Measurements from ENCODE around the gene NLRC5.
A peak's percentile ranks its signal among the peaks of the same experiment; 100 is the strongest.

NLRC5 gene

GRCh38 chr16:56988948-56989945 is at the start of gene NLRC5:
NLRC5 (plus strand) TSS chr16:56989557; CDS start chr16:57020713, 31,156 bp downstream.
- DNase-seq, result peak; percentile 9 to 85 (median 69)

GRCh38 chr16:56939801-56940200 is 49.6 kb upstream of the NLRC5 start:
- no peak for DNase-seq

GRCh38 chr16:56941092-56941491 is 48.3 kb upstream of the NLRC5 start:
- DNase-seq, result no peak

GRCh38 chr16:56941856-56942331 is 47.5 kb upstream of the NLRC5 start:
- DNase-seq, result no peak

DNA sequence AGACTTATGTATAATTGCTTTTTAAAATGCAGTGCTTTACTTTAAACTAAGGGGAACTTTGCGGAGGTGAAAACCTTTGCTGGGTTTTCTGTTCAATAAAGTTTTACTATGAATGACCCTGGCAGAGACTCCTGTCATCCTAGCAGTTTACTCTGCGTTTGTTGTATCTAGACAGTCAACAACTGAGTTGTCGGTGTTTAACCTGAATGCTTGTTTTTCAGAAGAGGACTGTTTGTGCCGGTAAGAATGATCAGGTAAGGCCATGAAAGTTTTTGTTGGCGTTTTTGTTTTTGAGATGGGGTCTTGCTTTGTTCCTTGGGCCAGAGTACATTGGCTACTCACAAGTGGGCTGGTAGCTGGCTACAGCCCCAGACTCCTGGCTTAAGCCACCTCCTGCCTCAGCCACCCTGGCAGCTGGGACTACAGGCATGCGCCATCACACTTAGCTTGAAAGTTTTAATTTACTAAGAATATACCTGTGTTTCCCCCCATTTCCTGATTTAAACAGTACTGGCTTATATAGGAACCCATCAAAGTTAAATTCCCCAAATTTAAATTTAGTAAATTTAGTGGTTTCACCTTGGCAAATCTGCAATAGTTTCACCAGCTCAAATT is 45.5 kb upstream of the NLRC5 start:
- DNase-seq, result no peak

DNA sequence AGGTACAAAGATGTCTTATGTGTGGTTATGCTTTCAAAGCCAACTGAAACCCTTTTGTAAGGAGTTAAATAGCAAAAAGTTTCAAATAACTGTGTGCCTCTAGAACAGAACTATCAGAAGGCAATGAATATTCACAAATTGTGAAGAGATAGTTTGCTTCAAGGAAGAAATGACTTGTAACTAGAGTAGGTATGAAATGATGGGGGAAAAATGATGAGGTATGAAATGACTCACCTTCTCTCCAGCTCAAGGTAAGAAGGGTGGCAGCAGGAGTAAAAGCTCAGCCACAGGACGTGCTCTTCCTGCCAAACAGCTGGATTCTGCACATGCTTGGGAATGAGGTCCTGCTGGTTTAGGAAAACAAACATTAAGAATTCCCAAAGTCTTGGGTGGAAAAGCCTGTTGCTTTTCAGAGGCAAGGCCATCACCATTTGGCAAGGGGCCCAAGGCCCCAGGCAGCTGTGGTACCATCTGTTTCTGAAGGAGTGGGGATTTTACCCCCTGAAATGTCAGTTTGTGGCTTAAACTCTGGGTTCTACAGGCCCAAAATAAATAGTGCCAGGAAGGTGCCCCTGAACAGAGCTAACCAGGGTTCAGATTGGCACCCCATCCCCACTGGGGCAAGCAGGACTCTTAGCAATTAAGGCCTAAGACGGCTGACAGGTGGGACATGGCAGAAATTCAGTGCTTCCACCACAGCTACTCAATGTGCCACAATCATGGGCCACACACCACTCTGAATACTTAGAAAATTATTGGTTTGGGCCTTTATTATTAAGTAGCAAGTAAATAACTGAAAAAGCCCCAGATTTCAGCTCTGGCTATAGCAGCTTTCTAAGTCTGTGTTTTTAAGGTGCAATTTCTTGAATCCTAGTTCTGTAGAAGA is 44.2 kb upstream of the NLRC5 start:
- DNase-seq, result no peak

DNA sequence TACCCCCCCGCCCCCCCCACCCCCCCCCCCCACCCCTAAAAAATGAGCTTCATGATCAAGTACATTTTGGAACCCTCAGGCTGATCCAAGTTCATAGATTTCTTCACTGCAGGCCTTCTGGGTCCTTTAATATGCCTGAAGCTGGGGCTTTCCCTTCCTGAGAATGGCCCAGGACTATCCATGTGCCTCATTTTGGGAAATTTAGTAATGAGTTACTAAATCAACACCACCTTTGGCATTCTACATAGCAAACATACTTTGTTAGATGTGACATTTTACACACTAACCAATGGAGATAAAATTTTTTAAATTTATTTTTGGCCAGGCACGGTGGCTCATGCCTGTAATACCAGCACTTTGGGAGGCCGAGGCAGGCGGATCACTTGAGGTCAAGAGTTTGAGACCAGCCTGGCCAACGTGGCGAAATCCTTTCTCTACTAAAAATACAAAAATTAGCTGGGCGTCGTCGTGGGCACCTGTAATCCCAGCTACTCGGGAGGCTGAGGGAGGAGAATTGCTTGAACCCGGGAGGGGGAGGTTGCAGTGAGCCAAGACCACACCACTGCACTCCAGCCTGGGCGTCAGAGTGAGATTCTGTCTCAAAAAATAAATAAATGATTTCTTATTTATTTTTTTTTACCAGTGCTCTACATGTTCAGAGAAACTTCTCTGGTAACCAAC is 43.4 kb upstream of the NLRC5 start:
- DNase-seq, result no peak

- DNase-seq, result no peak
These were observed 42.4 kb upstream of the NLRC5 start for GRCh38 chr16:56946767-56947603.

- DNase-seq, result no peak
These were observed 41.8 kb upstream of the NLRC5 start for GRCh38 chr16:56947604-56947995.

GRCh38 chr16:56948234-56948633 is 41.1 kb upstream of the NLRC5 start:
- DNase-seq, result no peak

- no peak for DNase-seq
These were observed 39.3 kb upstream of the NLRC5 start for GRCh38 chr16:56950051-56950450.

GRCh38 chr16:56950455-56950854 is 38.9 kb upstream of the NLRC5 start:
- no peak for DNase-seq

GRCh38 chr16:56950881-56951771 is 38.2 kb upstream of the NLRC5 start:
- peak in 9 of 14 donors; percentile 19 to 56 (median 27) for DNase-seq

DNA sequence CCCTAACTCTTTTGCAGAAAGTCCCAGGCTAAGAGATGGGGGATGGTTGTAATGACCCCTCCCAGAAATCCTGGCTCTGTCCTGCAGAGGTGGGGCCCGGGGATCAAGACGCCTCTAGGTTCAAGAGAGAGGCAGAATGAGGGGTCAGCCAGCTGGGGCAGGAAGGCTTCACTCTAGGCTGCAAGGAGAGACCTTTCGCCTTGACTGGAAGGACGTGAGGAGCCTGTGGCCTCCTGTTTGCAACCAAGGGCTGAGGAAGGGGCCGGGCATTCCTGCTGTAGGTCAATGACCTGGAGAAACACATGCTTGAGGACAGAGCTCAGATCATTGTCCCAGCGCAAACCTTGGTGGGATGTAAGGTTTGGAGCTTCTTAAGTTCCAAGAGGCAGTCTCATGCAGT is 36.4 kb upstream of the NLRC5 start:
- no peak for DNase-seq

DNA sequence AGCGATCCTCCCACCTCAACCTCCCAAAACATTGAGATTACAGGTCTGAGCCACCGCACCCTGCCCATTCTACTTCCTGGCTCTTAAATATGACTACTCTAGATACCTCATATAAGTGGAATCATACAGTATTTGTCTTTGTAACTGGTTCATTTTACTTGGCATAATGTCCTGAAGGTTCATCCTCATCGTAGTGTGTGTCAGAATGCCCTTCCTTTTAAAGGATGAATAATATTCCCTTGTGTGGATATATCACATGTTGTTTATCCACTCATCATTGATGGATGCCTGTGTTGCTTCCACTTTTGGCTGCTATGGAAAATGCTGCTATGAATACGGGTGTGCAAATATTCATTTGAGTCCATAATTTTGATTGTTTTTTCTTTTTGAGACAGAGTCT is 33.3 kb upstream of the NLRC5 start:
- no peak for DNase-seq

GRCh38 chr16:56956756-56957155 is 32.6 kb upstream of the NLRC5 start:
- no peak for DNase-seq

- no peak for DNase-seq
These were observed 28.6 kb upstream of the NLRC5 start for GRCh38 chr16:56960681-56961281.

- DNase-seq, result no peak
These were observed 28.0 kb upstream of the NLRC5 start for GRCh38 chr16:56961386-56961785.

GRCh38 chr16:56961851-56962281 is 27.5 kb upstream of the NLRC5 start, which contains the start of gene CETP:
CETP (plus strand) TSS chr16:56961950; CDS start chr16:56961980, 30 bp downstream.
- no peak for DNase-seq
